GM19467 (cell line): Measurements from ENCODE around the gene WDR31.
A peak's percentile ranks its signal among the peaks of the same experiment; 100 is the strongest.
"Not testable (repeated sequence)": the region's sequence is repeated elsewhere in the genome, so short reads cannot be mapped to it uniquely, and the experiment has no call there.

Source experiments
- ATAC-seq: cut with Tn5 transposase; IDR thresholded peaks from one replicate; pipeline ENCODE4 v1.9.1; 2021; ENCODE audit warnings: mild to moderate bottlenecking, moderate library complexity; ENCODE audit not compliant: unreplicated experiment

The WDR31 gene

DNA sequence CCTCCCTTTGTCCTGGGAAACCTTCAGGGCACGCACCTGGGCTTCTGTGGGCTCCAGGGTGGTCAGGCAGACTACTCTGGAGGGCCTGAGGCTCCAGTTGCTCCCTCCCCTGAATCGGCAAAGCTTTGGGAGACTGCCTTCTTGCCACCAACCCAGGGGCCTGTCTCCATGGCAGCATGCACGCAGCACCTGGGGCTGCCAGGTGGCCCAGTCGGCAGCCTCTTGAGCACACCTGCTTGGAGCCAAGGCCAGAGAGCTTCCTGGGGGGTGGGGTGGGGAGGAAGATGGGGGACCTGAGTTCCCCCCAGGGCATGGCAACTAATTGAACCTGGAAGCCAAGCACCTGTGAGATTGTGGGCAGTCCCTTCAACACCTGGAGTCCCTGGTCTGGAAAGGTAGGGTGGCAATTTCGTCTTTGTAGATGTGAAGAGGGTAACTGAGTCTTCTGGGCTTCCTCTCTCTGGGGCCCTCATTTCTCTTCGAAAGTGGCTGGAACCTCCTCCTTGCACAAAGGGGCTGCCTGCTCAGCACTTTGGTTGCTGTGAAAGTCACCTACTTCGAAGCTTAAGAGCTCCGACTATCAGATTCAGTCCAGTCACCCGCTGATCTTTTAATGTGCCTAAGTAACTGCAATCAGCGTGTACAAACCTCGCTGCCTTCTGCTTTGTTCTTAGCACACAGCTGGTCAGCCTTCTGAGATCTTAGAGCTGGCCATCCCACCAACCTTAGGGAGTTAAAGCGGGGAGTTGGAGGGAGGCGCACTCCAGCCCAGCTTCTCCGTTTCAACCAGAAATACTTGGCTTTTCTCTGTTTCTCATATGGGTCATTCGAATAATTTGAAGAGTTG lies 40.9 kb downstream of the WDR31 start:
- no peak for ATAC-seq

DNA sequence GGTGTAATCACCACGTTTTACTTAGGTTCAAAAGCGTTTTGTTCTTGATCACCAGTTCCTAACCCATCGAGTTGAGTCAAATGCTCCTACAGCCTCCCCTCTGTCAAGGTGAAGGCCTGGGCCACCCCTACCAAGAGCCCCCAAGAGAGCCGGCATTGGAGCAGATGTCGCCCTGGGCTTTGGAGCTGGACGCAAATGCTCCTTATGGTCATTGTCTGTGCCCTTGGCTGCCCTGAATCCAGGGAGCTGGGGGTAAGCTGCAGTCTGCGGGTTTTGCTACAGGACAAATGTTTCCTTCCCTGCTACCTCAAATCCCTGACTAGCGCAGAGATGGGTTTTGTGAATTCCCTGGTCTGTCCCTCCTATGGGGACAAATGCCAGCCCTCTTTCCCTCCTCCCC lies 41.8 kb downstream of the WDR31 start:
- no peak for ATAC-seq

DNA sequence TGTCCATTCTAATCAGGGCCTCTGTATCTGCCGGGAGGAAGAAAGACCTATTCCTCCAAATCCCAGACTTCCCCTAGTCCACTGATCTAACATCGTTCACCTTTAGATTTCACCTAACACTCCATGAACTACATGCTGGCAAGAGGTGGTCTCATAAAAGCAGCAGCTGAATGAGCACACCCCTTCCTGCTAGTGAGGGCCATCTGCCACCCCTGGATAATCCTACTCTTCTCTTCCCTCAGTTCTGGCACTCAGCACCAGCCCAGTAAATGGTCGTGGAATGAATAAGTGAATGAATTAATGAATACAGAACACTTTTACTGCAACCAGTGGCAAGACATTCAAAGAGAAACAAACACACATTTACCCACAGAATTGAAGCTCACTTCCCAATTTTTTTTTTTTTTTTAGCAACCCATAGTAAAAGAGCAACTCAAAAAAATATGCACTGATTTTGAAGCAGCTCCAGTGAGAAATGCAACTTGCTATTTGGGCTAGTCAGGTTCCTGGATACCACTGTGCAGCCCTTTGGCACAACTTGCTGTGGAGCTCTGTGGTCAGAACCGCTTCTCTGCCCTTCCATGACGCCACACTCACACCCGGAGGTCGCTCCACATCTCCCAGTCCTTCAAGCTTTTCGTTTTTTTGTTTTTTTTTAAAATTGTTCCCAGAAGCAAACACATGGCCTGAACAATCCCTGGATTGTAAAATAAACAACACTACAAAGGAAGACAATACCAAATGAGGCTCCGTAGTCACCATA lies 43.1 kb downstream of the WDR31 start:
- ATAC-seq, result no peak

DNA sequence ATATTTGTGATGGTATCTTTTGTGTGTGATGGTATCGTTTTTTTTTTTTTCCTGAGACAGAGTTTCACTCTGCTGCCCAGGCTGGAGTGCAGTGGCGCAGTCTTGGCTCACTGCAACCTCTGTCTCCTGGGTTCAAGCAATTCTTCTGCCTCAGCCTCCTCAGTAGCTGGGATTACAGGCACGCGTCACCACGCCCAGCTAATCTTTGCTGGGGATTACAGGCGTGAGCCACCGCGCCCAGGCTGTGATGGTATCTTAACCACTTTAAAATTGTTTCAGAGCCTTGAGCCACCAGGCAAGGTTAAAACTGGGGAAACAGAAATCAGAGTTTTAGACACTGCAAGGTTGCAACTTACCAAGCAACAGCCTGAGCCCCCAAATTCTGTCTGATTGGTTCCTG lies 43.8 kb downstream of the WDR31 start:
- ATAC-seq, result not testable (repeated sequence)

DNA sequence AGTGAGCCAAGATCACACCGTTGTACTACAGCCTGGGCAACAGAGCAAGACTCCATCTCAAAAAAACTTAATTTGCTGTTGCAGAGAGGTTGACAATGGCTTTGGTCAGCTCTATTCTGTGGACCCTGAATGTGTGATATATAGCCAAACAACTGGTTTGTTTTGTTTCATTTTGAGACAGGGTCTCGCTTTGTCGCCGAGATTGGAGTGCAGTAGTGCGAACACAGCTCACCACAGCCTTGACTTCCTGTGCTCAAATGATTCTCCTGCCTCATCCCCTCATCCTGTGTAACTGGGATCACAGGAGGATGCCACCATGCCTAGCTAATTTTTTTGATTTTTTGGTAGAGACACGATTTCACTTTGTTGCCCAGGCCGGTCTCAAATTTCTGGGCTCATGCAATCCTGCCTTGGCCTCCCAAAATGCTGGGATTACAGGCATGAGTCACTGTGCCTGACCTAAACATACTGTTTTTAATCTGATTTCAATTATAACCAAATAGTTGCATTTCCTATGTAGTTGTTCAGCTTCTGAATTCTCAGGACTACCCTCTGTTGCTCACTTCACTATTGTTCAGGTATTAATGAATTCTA lies 46.7 kb downstream of the WDR31 start:
- ATAC-seq, result no peak

DNA sequence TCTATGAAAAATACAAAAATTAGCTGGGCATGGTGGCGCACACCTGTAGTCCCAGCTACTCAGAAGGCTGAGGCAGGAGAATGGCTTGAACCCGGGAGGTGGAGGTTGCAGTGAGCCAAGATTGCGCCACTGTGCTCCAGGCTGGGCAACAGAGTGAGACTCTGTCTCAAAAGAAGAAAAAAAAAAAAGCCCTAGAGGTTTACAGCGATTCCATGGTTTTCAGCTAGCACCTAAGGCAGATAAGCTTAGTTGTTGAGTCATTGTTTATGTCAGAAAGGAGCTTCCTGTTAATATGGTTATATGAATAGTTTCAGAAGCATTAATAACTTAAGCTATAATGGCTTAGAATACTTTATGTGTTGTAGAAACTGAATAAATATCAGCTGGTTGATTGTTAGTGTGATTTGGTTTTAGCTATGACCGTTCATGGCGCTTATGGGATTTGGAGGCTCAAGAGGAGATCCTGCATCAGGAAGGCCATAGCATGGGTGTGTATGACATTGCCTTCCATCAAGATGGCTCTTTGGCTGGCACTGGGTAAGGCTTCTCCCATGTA lies 49.9 kb downstream of the WDR31 start:
- ATAC-seq, result no peak

DNA sequence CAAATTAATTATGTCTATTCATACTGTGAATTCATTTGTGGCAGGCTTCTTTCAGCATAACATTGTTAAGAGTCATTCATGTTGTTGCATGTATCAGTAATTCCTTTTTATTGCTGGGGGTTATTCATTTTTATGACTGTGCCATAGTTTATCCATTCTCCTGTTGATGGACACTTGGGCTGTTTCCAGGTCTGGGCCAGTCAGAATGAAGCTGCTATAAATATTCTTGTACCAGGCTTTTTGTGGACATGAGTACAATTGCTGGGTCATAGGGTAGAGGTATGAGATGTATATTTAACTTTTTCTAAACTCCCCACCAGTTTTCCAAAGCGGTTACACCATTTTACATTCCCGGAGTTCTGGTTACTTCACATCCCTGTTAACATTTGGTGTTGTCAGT lies 51.0 kb downstream of the WDR31 start:
- ATAC-seq, result no peak

DNA sequence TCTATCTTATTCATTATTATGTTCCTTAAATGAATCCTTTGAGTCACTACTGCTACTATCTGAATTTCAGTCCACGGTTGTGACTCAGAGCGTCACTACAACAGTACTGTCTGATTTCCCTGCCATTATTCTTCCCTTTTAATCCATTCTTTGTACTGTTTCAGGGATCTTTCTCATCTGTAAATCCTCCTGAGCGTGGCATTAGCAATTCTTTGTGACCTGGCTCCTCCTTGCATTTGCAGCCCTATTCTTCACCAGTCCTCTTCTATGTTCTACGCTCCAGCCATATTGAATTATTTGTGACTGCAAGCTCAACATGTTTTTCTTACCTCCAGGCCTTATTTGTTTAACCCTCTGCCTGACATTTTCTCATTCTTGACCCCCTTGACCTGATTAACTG lies 58.7 kb downstream of the WDR31 start:
- ATAC-seq, result no peak

DNA sequence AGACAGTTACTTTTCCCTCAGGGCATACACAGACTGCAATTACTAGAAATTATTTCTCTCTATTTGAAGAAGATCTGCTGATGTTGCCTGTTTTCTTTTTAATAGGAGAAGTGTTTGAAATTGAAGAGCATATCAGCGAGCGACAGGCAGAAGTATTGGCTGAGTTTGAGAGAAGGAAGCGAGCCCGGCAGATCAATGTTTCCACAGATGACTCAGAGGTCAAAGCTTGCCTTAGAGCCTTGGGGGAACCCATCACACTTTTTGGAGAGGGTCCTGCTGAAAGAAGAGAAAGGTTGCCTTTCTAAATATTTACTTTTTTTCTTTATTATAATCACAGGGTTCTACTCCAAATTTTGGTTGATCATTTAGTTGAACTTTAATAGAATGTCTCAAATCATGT lies 61.2 kb downstream of the WDR31 start:
- no peak for ATAC-seq

DNA sequence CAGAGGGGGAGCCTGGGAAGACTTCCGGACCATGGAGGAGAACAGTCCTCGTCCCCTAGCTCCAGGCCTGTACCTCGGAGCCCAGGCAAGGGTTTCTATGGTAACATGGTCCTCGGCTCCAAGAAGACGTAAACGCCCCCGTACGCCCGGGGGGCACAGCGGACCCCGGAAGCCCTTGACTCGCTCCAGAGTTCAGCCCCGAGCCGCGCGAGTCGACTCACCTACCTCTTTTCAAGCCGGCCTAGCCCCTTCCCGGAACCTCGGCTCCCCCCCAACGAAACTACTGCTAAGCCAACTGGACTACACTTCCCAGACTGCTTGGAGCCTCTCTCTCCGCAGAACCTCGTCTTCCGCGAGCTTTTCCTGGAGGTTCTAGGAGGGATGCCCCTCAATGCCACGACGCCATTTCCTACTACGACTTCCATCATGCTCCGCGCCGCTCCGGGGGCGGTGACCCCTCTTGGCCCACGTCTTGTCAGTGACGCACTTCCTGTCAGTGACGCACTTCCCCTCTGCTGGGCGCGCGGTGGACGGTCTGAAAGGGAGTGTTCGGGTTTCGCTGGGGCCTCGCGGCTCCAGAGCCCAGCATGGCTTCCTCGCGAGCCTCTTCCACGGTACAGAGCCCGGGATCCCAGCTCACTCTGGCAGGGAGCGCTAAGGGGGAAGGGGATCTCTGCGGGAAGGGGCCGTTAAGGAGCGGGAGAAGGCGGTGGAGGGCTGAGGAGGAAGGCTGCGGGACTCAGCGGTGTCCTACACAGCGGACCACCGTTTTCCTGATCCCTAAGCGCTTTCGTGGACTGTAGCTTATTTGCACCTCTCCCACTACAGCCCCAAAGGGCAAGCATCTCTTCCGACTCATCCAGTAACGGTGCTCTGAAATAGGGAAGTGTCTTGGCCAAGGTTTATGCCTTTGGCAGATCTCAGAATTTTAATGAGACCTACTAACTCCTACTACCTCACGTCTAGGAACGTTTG lies 64.6 kb downstream of the WDR31 start, which contains the start of the genes CDC26 and PRPF4:
TSS of gene CDC26 (minus strand) at position 416 of the 975 bp plus-strand sequence. CDS start 3,065 bp downstream, outside the sequence.
TSS of gene PRPF4 (plus strand) at position 502 of the 975 bp plus-strand sequence. CDS start at position 588, 86 bp downstream.
- ATAC-seq, result peak; percentile 98

DNA sequence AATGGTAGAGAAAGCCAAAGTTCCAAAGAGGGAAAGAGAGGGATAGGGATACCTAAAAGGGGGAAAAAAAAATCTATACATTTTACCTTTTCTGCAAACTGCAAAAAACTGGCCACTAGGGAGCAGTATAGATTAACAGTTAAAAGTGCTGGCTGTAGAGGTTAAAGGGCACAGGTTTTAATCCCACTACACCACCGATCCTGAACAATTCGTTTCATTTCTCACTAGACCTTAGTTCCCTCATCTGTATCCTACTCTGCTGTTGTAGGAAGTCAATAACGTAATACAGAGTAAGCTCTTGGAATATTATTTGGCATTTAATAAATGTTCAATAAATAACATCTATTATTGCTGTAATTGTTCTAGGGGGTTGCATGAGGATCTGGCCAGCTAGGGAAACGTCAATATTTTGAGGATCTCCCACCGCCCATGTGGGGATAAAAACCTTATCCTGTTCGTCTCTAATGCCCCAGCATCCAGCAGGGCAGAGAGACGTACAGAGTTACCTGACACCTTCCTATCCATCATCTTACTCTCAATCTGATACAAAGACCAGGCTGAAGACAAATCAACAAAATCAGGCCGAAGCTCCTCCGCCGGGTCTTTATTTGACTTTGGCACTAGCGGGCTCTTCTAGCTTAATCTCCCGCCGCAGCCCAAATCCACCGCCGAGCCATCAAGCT lies 65.5 kb downstream of the WDR31 start:
- peak; percentile 12 for ATAC-seq

DNA sequence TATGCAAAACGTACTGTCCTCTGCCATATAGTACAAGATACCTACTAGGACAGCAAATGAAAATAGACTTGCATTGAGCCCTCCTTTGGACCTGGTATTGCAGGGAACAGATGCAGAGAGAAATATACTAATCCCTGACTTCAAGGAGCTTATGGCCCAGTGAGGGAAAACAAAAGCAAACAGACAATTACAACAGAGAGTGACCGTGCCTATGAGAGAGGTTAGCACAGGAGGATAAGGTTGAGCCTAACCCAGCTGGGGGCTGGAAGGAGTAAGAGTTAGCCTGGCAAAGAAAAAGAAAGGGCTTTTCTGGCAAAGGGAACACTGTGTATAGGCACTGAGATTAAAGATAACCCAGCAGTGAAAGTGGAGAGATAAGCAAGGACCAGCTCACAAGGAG lies 70.2 kb downstream of the WDR31 start:
- ATAC-seq, result no peak

DNA sequence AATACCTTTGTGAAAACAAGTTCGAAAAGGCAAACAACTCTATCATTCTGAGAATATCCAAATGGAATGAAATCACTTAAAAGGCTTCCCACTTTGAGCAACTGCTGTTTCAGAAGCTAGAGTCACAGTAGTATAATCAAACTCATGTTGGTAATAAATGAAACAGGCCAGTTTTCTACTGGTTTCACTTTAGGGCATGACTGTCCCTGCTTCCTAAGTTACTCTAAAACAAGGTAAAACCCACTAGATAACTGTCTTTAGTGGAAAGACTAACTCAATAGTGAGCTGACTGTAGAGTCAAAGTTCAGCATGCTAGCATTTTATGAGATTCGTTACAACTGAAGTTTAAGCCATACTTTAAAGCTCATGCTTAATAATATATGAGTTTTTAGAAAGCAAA lies 70.7 kb downstream of the WDR31 start:
- ATAC-seq, result no peak

DNA sequence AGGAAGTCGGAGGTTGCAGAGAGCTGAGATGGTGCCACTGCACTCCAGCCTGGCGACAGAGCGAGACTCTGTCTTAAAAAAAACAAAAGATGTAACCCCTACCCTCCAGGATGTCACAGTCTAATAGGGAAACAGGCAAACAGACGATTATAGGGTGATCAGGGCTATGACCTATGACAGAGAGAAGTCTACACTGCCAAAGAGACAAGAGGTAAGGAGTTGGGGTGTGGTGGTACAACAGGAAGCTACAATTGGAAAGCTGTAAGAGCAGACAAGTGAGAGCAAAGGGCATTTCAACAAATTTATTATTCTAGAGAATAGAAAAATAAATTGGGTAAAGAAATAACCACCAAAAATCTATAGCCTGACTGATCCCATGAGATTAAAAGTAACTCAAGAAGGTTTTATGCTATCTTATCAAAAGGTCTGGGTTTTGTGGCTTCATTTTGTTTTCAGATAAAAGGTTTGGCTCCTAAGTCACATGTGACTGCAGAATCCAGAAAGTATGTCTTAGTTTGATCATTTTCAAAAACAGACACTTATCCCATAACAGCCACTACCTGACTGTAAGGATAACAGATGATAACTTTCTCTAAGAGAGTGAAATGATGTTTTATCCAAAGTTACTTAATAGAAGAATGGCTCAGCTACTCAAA lies 72.0 kb downstream of the WDR31 start:
- no peak for ATAC-seq

DNA sequence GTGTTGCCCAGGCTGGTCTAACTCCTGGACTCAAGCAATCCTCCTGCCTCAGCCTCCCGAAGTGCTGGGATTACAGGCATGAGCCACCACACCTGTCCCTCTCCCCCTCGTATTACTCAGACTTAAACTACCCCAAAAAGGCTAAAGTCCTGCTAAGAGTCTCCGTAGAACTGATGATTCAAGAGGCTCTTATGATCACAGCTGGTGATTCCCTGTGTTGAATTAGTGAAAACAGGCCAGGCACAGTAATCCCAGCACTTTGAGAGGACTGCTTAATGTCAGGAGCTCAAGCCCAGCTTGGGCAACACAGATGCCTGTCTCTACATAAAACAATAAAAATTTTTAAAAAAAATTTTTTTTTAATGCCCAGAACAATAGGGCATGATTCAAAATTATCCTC lies 73.9 kb downstream of the WDR31 start:
- no peak for ATAC-seq
